SK-N-DZ (cell line): ENCODE results near the gene STT3A.

Experiments
- DNase-seq: peaks from one replicate; pipeline ENCODE4 v3.0.0-alpha.2; 2015; ENCODE audit warnings: low spot score

Gene STT3A

DNA sequence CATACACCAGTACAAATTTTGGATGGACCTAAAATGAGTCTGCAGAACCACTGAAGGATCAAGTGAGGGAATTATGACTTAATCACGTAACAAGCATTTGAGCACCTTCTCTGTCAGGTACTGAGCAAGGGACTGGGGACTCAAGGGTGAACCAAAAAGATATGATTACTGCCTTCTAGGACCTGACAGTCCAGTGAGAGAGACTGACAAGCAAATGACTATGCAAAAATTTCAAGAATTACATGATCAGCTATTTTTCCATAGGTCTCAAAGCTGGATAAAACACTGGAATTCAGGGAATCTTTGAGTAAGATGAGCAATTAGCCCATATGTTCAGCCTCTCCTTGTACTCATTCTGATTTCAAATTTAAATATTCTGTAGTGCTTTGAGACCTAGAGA, 5.2 kb upstream of the STT3A start:
- no peak for DNase-seq

DNA sequence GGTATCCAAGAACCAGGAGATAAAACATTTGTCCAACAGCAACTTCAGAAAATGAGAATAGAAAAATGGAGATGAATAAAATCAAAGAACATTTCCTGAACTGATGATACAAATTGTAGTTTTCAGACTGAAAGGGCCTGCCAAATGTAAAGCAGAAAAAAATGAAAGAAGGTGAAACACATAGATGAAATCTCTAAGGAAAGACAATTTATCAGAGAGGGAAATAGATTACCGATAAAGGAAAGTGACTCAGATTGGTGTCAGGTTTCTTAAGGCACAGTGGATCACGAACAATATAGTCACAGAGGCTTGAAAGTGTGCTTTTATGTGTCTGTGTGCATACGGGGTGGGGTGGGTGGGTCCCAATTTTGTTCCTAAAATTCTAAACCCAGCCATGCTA, 4.1 kb upstream of the STT3A start:
- DNase-seq = no peak

DNA sequence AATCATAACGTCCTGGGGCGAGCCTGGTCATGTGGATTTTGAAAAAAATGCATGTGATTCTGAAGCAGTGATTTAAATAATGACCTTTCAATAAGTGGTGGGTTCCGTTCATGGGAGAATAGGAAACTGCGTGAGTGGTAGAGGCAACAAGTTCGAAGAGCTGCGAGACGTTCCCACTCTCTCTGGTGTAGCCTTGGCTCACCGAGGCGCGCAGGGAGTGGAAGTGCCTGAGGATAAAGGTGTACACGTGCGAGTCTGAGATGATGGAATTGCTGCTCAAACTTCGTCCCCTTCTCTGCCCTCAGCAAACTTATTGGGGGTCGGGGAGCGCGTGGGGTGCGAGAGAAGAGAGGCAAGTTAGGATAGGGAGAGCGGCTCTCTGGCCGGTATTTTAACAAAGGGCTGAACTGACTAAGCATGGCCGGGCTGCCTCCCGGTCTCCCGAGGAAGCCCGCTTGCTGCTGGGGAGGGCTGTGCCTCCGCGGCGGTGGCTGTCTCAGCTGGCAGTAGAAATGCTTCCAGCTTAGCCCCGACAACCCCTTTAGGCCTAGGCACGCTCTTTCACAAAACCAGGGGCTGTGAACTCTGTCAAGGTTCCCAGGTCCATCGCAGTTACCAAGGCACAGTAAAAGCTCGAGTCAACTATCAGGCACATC, 875 bp upstream of the STT3A start:
- peak; percentile 2 for DNase-seq

DNA sequence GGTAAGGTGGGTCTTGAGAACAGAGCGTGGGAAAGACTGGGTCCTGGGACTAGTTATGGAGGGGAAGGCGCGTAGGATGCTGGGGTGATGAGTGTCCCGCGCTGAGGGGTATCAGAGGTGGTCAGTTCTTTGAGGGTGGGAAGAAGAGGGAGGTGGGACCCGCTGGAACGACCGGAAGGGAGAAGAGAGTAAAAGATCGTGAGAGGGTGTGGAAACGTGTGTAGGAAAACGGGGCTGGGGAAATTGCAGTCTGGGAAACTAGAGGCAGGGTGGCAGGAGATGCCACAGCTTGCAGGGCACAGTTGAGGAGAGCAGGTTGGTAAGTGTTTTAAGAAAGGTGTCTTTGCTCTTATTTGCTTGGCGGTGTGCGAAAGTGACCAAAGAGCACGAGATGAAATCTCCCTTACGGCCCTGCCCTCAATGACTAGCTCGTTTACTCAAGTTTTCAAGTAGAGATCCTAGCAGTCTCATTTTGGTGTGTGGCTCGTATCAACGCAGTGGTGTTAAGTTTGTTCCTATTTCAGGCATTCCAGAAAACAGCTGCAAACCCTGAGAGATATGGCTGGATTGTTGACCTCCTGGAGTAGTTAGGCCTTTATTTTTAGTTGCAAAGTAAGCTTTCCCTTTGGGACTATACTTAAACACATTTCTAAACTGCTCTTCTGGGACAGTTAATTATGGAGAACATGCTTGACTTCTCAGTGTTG, 615 bp downstream of the STT3A start:
- DNase-seq = no peak

DNA sequence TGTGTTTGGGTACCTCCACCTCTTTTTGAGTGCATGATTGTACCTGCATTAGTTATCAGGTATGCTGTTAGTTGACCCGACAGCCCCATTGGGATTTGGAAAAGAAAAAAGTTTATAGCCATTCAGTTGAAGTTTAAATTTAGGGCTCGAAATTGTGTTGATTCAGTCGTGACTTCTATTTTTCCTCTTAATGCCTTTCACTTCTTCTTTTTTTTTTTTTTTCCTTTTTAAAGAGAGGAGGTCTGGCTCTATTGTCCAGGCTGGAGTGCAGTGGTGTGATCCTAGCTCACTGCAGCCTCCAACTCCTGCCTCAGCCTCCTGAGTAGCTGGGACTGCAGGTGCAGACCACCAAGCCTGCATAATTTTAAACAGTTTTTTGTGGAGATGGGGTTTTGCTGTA, 2.3 kb downstream of the STT3A start:
- no peak for DNase-seq

DNA sequence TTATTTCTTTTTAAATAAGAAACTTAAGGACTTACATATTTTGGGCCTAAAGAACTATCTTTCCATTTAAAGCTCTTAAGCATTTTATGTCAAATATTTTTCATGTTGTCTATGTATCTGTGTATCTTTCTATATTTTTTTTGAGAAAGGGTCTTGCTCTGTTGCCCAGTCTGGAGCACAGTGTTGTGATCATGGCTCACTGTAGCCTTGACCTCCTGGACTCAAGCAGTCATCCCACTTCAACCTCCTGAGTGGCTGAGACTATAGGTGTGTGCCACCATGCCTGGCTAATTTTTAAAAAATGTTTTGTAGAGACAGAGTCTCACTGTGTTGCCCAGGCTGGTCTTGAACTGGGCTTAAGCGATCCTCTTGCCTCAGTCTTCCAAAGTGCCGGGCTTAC, 8.0 kb downstream of the STT3A start:
- DNase-seq = no peak

DNA sequence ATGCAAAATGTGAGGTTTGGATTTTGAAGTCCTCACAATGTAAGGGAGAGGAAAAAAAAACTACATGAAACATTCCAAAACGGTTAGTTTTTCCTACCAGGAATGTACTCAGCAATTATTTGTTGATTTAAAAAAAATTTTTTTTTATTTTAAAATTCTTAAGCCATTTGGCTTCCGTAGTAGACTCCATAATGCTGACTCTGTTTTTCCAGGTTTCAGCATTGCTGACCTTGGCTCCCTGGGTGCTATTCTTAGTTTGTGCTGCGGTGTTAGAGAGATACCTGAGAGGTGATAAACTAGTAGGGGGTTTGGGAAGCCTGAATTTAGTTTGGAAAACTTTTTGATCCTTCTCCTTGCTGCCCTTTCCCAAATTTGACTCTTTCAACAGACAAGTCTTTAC, 10.6 kb downstream of the STT3A start:
- DNase-seq = no peak

DNA sequence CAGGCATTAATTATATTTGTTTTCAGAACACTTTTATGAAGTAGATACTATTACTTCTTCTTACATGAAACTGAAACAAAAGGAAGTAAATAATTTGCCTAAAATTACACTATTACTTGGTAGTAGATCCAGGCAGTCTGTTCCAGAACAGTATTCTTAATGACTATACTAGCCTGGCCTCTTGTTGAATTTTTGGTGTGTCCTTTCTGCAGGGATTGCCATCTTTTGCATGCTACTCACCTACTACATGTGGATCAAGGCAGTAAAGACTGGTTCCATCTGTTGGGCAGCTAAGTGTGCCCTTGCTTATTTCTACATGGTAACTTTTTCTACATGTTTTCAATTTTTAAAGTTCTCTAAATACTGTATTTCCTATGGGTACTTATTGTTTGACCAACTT, 12.8 kb downstream of the STT3A start:
- no peak for DNase-seq

DNA sequence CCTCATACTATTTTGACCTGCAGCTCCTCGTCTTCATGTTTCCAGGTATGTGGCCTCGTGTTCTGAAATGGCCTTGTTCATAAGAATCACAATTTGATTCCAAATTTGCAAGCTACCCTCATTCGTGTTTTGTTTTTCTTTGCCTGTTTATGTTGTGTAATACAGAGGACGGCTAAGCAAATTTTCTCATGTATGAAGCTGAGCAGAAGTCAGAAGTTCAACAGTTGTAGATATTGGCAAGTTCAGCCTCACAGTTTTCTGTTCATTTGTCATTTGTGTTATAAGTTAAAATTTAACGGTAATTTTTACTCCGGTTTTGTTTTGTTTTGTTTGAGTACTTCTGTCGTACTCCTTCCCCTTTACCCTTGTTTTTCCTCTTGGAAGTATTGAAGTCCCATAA, 16.9 kb downstream of the STT3A start:
- DNase-seq = no peak

DNA sequence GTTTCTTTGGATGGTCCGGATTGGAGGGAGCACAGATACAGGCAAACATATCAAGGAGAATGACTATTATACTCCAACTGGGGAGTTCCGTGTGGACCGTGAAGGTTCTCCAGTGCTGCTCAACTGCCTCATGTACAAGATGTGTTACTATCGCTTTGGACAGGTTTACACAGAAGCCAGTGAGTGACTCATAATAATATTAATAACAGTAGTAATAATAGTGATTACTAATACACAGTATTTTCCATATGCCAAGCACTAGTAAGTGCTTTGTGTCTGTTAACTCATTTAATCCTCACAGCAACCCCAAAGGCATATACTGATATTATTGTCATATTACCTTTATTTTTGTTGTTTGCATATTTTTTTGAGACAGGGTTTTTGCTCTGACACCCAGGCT, 25.7 kb downstream of the STT3A start:
- no peak for DNase-seq

DNA sequence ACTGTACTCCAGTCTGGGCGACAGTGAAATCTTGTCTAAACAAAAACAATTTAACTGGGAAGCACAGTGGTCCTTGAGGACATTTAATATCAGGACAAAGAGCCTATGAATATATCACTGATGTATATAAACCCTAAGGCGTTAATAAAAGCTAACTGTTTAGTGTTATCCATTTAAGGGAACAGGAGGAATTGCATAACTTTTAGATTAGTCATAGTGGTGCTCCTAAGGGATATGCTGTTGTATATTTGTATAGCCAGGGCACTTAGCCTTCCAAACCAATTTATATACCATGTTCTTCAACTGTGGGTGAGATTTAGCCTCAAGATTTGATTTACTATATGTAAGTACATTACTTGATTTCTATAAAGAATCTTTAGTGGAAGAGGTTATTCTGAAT, 29.3 kb downstream of the STT3A start:
- DNase-seq = no peak

DNA sequence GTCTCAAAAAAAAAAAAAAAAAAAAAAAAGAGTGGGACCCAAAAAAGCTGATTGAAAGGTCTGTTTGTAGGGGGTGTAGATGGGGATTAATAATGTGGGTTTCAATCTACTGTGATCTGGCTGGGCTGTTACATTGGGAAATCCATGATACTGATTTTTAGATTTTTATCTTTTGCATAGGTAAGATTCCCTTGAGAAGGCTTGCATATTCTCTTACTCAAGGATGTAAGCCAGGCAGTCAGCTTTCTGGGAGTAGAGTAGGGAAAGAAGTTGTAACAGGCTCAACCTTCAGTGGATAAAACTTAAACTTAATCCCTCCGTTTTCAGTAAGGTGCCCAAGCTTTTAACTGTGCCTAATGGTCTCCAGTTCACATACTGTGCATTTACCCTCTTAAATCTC, 30.4 kb downstream of the STT3A start:
- DNase-seq = no peak

DNA sequence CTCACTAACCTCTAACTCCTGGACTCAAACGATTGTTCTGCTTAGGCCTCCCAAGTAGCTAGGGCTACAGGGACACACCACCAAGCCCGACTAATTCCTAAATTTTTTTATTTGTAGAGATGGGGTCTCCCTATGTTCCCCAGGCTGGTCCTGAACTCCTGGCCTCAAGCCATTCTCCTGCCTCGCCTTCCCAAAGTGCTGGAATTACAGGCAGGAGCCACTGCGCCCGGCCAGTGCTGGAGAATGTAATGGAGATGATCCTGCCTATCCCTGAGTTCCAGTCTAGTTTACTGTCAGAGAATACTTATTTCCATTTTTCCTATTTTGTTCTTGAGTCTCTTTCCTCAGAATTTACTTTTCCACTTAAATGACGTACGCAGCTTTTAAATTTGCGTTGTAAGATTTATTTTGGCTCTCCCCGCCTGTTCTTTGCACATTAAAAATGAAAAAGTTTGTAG, 32.1 kb downstream of the STT3A start, which contains the start of gene CHEK1:
Gene CHEK1 (plus strand): TSS at position 408 of the 458 bp plus-strand sequence. CDS start 1,606 bp downstream, outside the sequence.
- no peak for DNase-seq

DNA sequence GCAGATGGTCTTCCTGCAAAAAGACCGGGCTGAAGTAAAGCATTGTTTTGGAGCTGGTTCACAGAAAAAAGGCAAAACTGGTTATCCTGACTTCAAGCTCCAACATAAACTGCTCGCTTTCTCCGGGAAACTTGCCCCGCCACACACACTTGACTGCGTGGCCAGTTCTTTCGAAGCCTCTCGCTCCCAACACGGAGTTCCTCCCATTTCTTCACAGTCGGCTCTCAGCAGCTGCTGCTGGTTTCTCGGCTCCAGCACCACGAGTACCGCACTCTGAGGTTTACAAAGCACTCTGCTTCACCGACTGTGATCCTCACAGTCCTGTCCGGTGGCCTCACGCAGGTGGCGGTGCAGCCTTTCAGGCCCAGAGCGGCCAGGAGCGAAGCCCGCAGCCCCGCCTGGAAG, 32.6 kb downstream of the STT3A start:
- DNase-seq = no peak

DNA sequence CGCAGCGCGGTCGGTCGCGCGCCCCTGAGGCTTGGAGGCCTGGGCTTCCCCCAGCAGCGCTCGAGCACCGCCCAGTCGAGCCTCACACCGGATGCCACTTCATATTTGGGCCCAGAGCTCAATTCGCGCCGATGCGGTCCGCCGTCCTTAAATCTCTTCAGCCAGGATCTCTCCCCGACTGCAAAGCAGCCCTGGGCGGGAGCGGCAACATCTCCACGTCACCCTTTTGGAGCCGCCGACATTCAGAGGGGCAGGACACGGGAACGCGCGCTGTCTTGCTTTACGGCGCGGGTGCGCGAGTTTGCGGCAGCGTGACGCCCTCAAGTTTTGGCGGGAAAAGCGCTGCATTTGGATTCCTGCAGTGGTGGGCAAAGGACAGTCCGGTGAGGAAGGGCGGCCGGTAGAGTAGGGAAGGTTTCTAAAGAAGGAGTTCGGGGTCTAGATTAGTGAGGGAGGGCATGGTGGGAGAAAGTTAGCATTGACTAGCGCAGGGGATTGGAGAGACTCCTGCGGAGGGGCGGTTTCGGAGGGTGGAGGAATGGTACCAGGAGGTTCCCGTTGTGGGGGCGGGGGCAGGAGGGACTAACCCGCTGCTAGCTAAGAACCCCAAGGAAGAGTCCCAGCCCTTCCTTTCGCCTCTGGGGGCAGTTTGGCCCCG, 33.1 kb downstream of the STT3A start:
- DNase-seq = peak; percentile 87

DNA sequence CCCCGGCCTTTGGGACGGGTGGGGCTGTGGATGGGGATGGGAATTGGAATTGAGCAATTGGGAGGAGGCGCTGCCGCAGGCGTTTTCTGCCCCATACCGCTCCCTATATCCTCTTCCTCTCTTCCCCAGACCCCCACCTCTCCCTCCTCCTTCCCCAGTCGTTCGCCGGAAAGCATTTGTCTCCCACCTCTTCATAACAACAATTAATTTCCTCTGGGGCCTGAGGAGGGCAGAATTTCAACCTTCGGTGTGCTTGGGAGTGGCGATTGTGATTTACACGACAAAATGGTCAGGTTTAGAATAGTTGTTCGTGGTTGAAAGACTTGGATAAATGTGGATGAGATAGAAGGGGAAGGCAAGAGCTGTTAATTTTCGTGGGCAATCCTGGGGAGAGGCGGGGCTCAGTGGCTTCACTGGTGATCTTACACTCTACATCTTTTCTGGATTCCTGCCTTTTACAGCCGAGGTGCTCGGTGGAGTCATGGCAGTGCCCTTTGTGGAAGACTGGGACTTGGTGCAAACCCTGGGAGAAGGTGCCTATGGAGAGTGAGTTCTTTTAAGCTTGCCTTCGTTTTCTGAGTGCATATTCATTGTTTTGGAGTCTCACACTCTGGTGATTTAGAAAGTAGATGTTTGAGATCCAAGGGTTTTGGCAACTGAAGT, 33.8 kb downstream of the STT3A start:
- DNase-seq = no peak

DNA sequence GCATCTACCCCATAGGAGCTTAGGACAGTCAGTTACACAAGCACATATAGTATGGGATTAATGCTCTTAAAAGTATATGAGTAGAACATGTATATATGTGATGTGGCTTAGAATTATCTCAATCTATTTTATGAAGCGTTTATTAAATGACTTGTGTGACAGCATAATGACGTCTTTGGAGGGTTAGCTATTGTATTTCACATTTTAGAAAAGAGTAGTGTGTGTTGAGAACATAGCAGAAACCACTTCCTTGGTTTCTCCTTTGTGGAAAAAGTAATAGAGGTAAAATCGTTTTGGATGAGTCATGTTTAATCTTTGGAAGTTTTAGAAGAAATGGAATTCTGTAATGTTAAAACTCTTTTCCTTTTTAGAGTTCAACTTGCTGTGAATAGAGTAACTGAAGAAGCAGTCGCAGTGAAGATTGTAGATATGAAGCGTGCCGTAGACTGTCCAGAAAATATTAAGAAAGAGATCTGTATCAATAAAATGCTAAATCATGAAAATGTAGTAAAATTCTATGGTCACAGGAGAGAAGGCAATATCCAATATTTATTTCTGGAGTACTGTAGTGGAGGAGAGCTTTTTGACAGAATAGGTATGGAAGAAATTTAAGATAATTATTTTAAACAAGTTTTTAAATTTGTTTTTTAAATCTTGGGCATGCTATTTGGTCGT, 34.7 kb downstream of the STT3A start:
- DNase-seq = no peak

DNA sequence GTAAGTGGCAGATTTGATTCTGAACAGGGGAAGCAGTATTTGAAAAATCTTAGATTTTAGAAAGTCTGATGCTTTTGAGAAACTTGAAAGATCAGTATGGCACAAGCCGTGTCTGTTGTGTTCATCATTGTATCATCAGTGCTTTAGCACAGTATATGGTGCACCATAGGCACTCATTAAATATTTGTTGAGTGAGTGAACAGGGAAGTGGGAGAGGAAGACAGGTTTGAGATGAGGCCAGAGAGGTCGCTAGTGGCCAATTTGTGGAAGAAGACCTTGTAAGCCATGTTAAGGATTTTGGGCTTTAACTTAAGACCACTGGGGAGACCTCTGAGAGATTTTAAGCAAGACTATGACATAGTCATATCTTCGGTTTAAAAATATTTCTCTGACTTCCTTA, 45.2 kb downstream of the STT3A start:
- no peak for DNase-seq

DNA sequence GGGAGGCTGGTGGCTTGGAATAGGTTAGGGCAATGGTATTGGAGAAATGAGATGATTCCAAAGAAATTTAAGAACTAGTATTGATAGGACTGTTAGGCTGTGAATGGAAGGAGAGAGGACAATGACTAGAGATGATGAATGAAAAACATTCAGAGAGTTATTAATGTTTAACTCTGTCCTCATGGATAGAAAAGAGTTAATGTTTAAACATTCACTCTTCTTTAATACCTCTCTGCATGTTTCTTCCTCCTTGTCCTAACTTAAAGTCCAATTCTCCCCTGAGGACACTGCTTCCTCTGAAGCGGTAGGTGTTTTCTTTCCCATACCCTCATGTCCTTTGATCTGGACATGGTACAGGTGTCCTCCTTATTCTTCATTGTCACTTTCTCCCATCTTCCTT, 45.7 kb downstream of the STT3A start:
- DNase-seq = no peak

DNA sequence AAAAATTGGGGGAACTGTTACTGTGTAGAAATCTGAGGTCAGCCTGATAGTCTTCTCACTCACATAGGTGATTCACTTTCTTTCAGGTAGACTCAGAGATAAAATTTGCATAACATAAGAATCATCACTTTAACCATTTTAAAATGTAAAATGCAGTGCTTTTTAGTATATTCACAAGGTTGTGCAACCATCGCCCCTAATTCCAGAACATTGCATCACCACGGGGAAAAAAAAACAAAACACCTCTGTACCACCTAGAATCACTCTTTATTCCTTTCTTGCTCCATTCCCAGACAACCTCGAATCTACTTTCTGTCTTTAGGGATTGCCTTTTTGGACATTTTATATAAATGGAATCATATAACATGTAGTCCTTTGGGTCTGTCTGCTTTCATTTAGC, 53.2 kb downstream of the STT3A start:
- no peak for DNase-seq

DNA sequence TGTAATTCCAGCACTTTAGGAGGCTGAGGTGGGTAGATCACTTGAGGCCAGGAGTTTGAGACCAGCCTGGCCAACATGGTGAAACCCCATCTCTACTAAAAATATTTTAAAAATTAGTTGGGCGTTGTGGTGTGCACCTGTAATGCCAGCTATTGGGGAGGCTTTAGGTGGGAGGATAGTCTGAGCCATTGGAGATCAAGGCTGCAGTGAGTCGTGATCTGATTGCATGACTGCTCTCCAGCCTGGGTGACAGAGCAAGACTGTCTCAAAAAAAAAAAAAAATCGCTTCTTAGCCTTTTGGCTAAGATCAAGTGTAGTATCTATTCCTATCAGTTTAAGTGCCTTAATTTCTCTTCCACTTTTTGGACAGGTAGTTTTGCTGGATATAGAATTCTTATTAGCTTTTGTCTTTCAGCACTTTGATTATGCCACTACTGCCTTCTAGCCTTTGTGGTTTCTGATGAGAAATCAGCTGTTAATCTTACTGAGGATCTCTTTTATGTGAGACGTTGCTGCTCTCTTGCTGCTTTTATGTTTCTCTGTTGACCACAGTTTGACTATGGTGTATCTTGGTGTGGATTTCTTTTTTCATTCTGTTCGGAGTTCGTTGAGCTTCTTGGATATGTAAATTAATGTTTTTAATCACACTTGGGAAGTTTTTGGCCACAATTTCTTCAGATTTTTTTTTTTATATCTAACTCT, 57.0 kb downstream of the STT3A start:
- no peak for DNase-seq
